Measurements from ENCODE around the gene PSMD9.

DNA sequence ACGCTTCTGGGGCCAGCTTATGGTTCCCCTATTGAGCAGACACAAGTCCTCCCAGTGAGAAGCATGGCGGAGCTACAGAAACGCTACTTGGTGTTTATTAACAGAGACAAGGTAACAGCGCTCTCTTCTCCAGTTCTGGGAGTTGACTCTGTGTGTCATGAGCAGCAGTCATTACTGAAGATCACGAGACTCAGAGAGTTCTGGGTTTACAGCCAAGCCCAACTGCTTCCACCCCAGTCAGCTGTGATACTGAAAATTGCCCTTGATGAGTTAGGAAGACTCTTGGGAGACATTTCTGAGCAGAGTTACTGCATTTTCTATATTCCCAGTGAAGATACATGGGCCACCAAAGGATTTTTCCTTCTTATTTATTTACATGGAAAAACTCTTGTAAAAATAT is 78.4 kb downstream of the PSMD9 start:
- TF ChIP-seq POLR2A (IDR thresholded peaks at IDR 0.05; ENCODE audit: low read depth, low read length), result no peak
- no peak for TF ChIP-seq CTCF (IDR thresholded peaks at IDR 0.05 in 2 of 3, conservative IDR thresholded peaks at IDR 0.05 in 1 of 3; ENCODE audit: control insufficient read depth in 2 of 3, extremely low read depth in 1 of 3, insufficient read depth in 1 of 3, low read depth in 3 of 3, low read length in 3 of 3)
- no peak for TF ChIP-seq USF1 (IDR thresholded peaks at IDR 0.05; ENCODE audit: borderline replicate concordance, extremely low read length, insufficient read depth, low read depth, low read length)
- TF ChIP-seq NFIC (IDR thresholded peaks at IDR 0.05; ENCODE audit: low read depth, low read length), result no peak
- TF ChIP-seq TCF12 (IDR thresholded peaks at IDR 0.05; ENCODE audit: low read depth, low read length), result no peak
- no peak for TF ChIP-seq NFYB (IDR thresholded peaks at IDR 0.05; ENCODE audit: insufficient read depth, low read depth, low read length)
- no peak for TF ChIP-seq PBX3 (IDR thresholded peaks at IDR 0.05; ENCODE audit: insufficient replicate concordance, low read depth, low read length)
- no peak for TF ChIP-seq KDM1A (IDR thresholded peaks at IDR 0.05; ENCODE audit: borderline replicate concordance)
- TF ChIP-seq SIN3A (IDR thresholded peaks at IDR 0.05; ENCODE audit: low read depth, low read length), result no peak
- no peak for TF ChIP-seq CREB1 (IDR thresholded peaks at IDR 0.05; ENCODE audit: low read depth)
- no peak for TF ChIP-seq CHD4 (IDR thresholded peaks at IDR 0.05)
- no peak for TF ChIP-seq ESRRA (IDR thresholded peaks at IDR 0.05; ENCODE audit: low read length)

Measured in GM12878 (cell line).